Gastrocnemius medialis (tissue), 4 donors: ENCODE measurements around the gene ZG16. TPM values are rescaled to one million over a fixed set of nuclear protein-coding genes. Genes with fewer than 3 reads are reported as not detected.

Experiments used
- ATAC-seq, 2 donors: fragments of 150-250 bp; one replicate each; pipeline ENCODE4 v1.9.1; 2016
- DNase-seq, 2 donors: peaks; one replicate each; pipeline ENCODE4 v3.0.0-alpha.2; 2019
- H3K27ac ChIP-seq, 4 donors: fragments of 200-600 bp; sonication (generic); 1 replicate in 1 of 4; 2 replicates in 3 of 4; pipeline ENCODE4 v1.5.1; 2016 to 2018; ENCODE audit warnings: mild to moderate bottlenecking in 2 of 4, moderate library complexity in 1 of 4
- H3K27me3 ChIP-seq, 3 donors: fragments of 200-600 bp; sonication (generic) in 2 of 3; 1 replicate in 1 of 3; 2 replicates in 2 of 3; pipeline versions ENCODE4 v1.5.1 to v1.6.0; 2016 to 2019; ENCODE audit warnings: mild to moderate bottlenecking in 1 of 3, moderate library complexity in 1 of 3
- H3K36me3 ChIP-seq, 2 donors: fragments of 200-600 bp; sonication (generic) in 1 of 2; one replicate each; pipeline ENCODE4 v1.5.1; 2017 to 2018
- H3K4me1 ChIP-seq, 2 donors: fragments of 200-600 bp; sonication (generic) in 1 of 2; one replicate each; pipeline ENCODE4 v1.5.1; 2016 to 2017; ENCODE audit warnings: mild to moderate bottlenecking in 2 of 2
- H3K4me3 ChIP-seq, 4 donors: fragments of 200-600 bp; sonication (generic) in 3 of 4; 1 replicate in 1 of 4; 2 replicates in 3 of 4; pipeline ENCODE4 v1.5.1; 2016 to 2019; ENCODE audit warnings: mild to moderate bottlenecking in 2 of 4
- H3K9me3 ChIP-seq, 3 donors: fragments of 200-600 bp; sonication (generic) in 2 of 3; 1 replicate in 1 of 3; 2 replicates in 2 of 3; pipeline ENCODE4 v1.5.1; 2016 to 2019
- POLR2A ChIP-seq, 2 donors: fragments of 450-650 bp; IDR thresholded peaks; one replicate each; pipeline ENCODE4 v1.6.1; 2017; ENCODE audit warnings: antibody characterized with exemption in 2 of 2, mild to moderate bottlenecking in 2 of 2, moderate library complexity in 2 of 2
- in situ Hi-C, 4 donors: fragments of 200-750 bp; cut with MboI; loops; one replicate each; pipeline versions ENCODE4 v1.15.0 to v1.8.0; 2017; ENCODE audit warnings: low sequenced_read_pairs in 4 of 4
- intact Hi-C: fragments of 100-400 bp; cut with DNase I; formaldehyde crosslinking; loops from one replicate; pipeline ENCODE4 v1.15.1; 2023; ENCODE audit warnings: low total_unique reads
- total RNA-seq, 4 donors: library from RNA; depleted of rRNA; stranded (reverse); fragments of >200 nt; gene quantifications; one replicate each; pipeline versions ENCODE4 v1.1.0 to v1.2.3, GENCODE V29; 2016
- TF ChIP-seq, protein P1 (sequence below), 5 experiments: fragments of 450-650 bp in 3 of 5; fragments of 200-600 bp in 2 of 5; sonication (generic) in 2 of 5; IDR thresholded peaks in 4 of 5; conservative IDR thresholded peaks in 1 of 5; 1 replicate in 4 of 5; 2 replicates in 1 of 5; pipeline ENCODE4 v1.5.1; 2016 to 2019; ENCODE audit warnings: antibody characterized with exemption in 5 of 5, mild to moderate bottlenecking in 3 of 5, moderate library complexity in 3 of 5

ZG16 gene
- total RNA-seq, 4 donors from 2014 or later: 1.7 TPM; not detected in 3

DNA sequence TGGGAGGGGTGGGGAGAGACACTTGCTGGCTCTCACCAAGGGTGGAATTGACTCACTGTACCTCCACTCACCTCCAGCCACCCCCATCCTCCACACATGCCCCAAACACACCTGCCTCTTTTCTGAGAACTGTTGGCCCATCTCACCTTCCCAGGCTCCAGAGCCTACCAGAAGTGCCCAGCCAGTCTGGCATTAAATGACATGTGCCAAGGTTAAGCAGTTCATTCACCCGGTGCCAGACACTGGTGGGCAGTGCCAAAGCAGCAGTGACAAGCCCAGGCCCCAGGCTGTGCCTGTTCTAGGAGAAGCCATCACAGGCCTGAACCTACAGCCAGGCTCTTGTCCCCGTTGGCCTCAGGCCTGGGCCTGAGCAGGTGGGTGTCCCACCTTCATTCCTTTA, 53.4 kb downstream of the ZG16 start:
- Histone ChIP-seq H3K9me3 (no peaks in the 10 kb centered on the region), H3K4me3 (no peak overlapping the region), H3K36me3 (peaks cover 0 to 37% of the 10 kb centered on the region in 2 donors), H3K27ac (no peak overlapping the region), H3K4me1 (no peaks in the 10 kb centered on the region), H3K27me3 (no peaks in the 10 kb centered on the region)
- peak in 1 of 2 donors; percentile 35 for DNase-seq
- peak in 1 of 2 donors; percentile 18 for ATAC-seq
- intact Hi-C loops: no loop called here
- in situ Hi-C loops: no loop called here
- TF ChIP-seq POLR2A (IDR thresholded peaks at IDR 0.05): no peak
- TF ChIP-seq, protein P1, sequence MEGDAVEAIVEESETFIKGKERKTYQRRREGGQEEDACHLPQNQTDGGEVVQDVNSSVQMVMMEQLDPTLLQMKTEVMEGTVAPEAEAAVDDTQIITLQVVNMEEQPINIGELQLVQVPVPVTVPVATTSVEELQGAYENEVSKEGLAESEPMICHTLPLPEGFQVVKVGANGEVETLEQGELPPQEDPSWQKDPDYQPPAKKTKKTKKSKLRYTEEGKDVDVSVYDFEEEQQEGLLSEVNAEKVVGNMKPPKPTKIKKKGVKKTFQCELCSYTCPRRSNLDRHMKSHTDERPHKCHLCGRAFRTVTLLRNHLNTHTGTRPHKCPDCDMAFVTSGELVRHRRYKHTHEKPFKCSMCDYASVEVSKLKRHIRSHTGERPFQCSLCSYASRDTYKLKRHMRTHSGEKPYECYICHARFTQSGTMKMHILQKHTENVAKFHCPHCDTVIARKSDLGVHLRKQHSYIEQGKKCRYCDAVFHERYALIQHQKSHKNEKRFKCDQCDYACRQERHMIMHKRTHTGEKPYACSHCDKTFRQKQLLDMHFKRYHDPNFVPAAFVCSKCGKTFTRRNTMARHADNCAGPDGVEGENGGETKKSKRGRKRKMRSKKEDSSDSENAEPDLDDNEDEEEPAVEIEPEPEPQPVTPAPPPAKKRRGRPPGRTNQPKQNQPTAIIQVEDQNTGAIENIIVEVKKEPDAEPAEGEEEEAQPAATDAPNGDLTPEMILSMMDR (IDR thresholded peaks at IDR 0.05 in 4 of 5, conservative IDR thresholded peaks at IDR 0.05 in 1 of 5): no peak

Other genes with a start within 250 kb of the ZG16 start
- under 1 TPM in 3 of 4 donors, not detected in 1; 0.12 to 0.88 (median 0.84) TPM for gene SPN, start 115.0 kb upstream of the ZG16 start, total RNA-seq
- gene QPRT, start 99.1 kb upstream of the ZG16 start, total RNA-seq: 1 to 10 TPM in 2 of 4 donors, under 1 TPM in 2; 0.78 to 2.5 (median 1.5) TPM
- gene C16orf54, start 32.3 kb upstream of the ZG16 start, total RNA-seq: under 1 TPM in 2 of 4 donors, not detected in 2; 0.26 to 0.31 TPM
- gene KIF22, start 12.5 kb downstream of the ZG16 start, total RNA-seq: 10 to 100 TPM in 3 of 4 donors, 1 to 10 TPM in 1; 9.0 to 13.9 (median 12.8) TPM
- 100 to 1,000 TPM in 2 of 4 donors, 10 to 100 TPM in 2; 68.7 to 145 (median 96.4) TPM for gene MAZ, start 28.3 kb downstream of the ZG16 start, total RNA-seq
- 1 to 10 TPM in 1 of 4 donors, not detected in 3; 3.5 TPM for gene PRRT2, start 33.9 kb downstream of the ZG16 start, total RNA-seq
- gene PAGR1, start 37.9 kb downstream of the ZG16 start, total RNA-seq: 10 to 100 TPM; 15.5 to 29.2 (median 21.7) TPM
- 10 to 100 TPM; 40.3 to 77.5 (median 47.6) TPM for gene MVP, start 42.2 kb downstream of the ZG16 start, total RNA-seq
- gene CDIPT, start 85.0 kb downstream of the ZG16 start, total RNA-seq: 10 to 100 TPM; 35.5 to 71.8 (median 55.7) TPM
- gene SEZ6L2, start 121.3 kb downstream of the ZG16 start, total RNA-seq: 1 to 10 TPM in 1 of 4 donors, under 1 TPM in 3; 0.20 to 1.7 (median 0.56) TPM
- not detected for gene ASPHD1, start 122.2 kb downstream of the ZG16 start, total RNA-seq
- 1 to 10 TPM; 3.7 to 8.6 (median 6.3) TPM for gene KCTD13, start 148.0 kb downstream of the ZG16 start, total RNA-seq
- gene TMEM219, start 183.8 kb downstream of the ZG16 start, total RNA-seq: 100 to 1,000 TPM in 1 of 4 donors, 10 to 100 TPM in 3; 48.1 to 120 (median 60.2) TPM
- gene TAOK2, start 195.6 kb downstream of the ZG16 start, total RNA-seq: 10 to 100 TPM; 15.9 to 31.0 (median 22.1) TPM
- gene HIRIP3, start 217.4 kb downstream of the ZG16 start, total RNA-seq: 10 to 100 TPM; 13.5 to 25.6 (median 17.2) TPM
- 10 to 100 TPM; 45.4 to 74.8 (median 55.5) TPM for gene INO80E, start 218.0 kb downstream of the ZG16 start, total RNA-seq
- gene DOC2A, start 232.8 kb downstream of the ZG16 start, total RNA-seq: not detected
- not detected for gene C16orf92, start 244.9 kb downstream of the ZG16 start, total RNA-seq